Measurements from ENCODE around the gene C14orf132. TPM values are rescaled to one million over a fixed set of nuclear protein-coding genes. Genes with fewer than 3 reads are reported as not detected.

The C14orf132 gene
- total and polyA plus RNA-seq, 10 of the 15 experiments (the other 5 are each of a cell fraction or from before 2014, with no cell fraction given) = under 0.01 to 1.2 (median 0.03) TPM; not detected in 2

DNA sequence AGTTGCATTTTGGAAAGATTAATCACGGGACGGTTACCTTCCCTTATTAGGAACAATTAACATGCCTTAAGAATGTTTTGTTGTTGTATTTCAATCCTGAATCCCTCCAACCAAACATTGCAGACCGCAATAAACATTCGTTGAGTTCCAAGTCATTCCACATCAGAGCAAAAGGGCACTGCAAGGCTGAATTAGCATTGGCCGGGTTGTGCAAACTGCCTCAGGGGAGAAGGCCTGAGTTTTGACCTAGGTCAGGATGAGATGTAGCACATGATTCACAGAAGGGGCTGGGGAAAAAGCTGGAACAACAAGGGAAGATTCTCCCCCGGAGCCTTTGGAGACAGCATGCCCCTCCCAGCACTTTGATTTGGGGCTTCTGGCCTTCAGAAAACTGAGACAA is 83.3 kb downstream of the C14orf132 start (continued):
- TF ChIP-seq SMAD1 (IDR thresholded peaks at IDR 0.05; ENCODE audit: low read depth, partially characterized antibody) = no peak
- TF ChIP-seq BMI1 (IDR thresholded peaks at IDR 0.05; ENCODE audit: borderline replicate concordance) = no peak

- no peak overlapping the region for H3K27ac ChIP-seq (ENCODE audit: control insufficient read depth, insufficient read depth)
- CTCF ChIA-PET = no interaction called here
- intact Hi-C loops (cut with micrococcal nuclease; ENCODE audit: unreplicated experiment) = no loop called here
These were observed 86.4 kb downstream of the C14orf132 start for GRCh38 chr14:96125536-96125935.

DNA sequence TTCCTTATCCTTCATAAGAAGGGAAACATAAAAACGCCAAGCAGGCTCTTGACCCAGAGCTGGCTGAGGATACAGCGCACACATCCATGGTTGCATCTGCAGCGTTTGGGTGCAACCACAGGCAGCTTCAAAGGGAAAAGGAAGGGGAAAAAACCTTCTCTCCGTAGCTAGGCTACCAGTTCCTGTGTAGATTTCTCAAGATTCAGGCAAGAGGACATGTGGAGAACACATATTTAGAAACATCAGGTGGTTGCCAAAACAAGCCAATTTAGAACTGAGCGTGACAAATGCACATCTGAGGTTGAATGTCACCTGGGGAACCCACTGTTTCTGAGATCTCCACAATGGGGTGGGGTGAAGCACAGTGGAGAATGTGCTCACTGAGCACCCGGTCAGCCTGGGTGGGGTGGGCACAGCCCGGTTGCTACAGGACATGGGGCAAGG is 87.2 kb downstream of the C14orf132 start:
- CTCF ChIA-PET = interaction anchor here (1.5 kb wide), 1 partner anchor 28 kb away, joined by 3 read pairs; no protein-coding TSS in a partner anchor
- in situ Hi-C loops (cut with MboI) (no loop called here), intact Hi-C loops (cut with micrococcal nuclease; ENCODE audit: unreplicated experiment) (no loop called here)
- no peaks in the 10 kb centered on the region; the same call in 1 of the 2 replicates for H3K4me1 ChIP-seq (ENCODE audit: control insufficient read depth, insufficient read depth, low read length)
- H3K4me3 ChIP-seq = no peak overlapping the region
- no peak overlapping the region for H2AFZ ChIP-seq (ENCODE audit: control insufficient read depth, low read depth, low read length)
- FAIRE-seq = no peak
- RAD21 ChIA-PET (ENCODE audit: unreplicated experiment) = interaction anchor here (0.6 kb wide), 1 partner anchor 436 kb away, joined by 3 read pairs; no protein-coding TSS in a partner anchor
- 0% methylated on average over 7 of the region's 7 CpGs for WGBS (ENCODE audit: insufficient coverage, insufficient replicate concordance, low lambda C conversion rate, missing lambda C conversion rate)
- POLR2A ChIA-PET = no interaction called here
- SMC1A ChIA-PET (ENCODE audit: uncharacterized antibody, unreplicated experiment) = no interaction called here
- H3K9me3 ChIP-seq (replicated peaks; ENCODE audit: control insufficient read depth, insufficient read depth, low read length) = no peaks in the 10 kb centered on the region
- ATAC-seq = no peak; the same call in 2 of the 3 replicates
- DNase-seq (ENCODE audit: low read depth, low spot score) = peak; percentile 16
- no peaks in the 10 kb centered on the region for H3K27me3 ChIP-seq (replicated peaks in 1 of 2; ENCODE audit: control insufficient read depth in 2 of 2, insufficient read depth in 2 of 2, low read length in 1 of 2)
- no peak overlapping the region for H3K4me2 ChIP-seq (ENCODE audit: control insufficient read depth, insufficient read depth)
- no peak overlapping the region for H3K9ac ChIP-seq (ENCODE audit: control insufficient read depth, insufficient read depth, low read length)
- no peaks in the 10 kb centered on the region for H3K79me2 ChIP-seq (ENCODE audit: control insufficient read depth, insufficient read depth, low read length)
- BruUV-seq (replicated peaks) = no TSS peak
- no peaks in the 10 kb centered on the region for H4K20me1 ChIP-seq (ENCODE audit: control insufficient read depth, insufficient read depth)
- H3K36me3 ChIP-seq (ENCODE audit: control insufficient read depth in 2 of 2, insufficient read depth in 2 of 2, low read length in 1 of 2) = no peaks in the 10 kb centered on the region
- no peak overlapping the region for H3K27ac ChIP-seq (ENCODE audit: control insufficient read depth, insufficient read depth)
- TF ChIP-seq RFX5 (IDR thresholded peaks at IDR 0.05; ENCODE audit: low read depth, low read length) = no peak
- peak; percentile 53 to 65; a peak in 1 of 4 replicates for TF ChIP-seq EP300 (IDR thresholded peaks at IDR 0.05; ENCODE audit: borderline replicate concordance in 1 of 2, control insufficient read depth in 1 of 2, low read depth in 2 of 2, low read length in 2 of 2)
- TF ChIP-seq NR2C2 (IDR thresholded peaks at IDR 0.05; ENCODE audit: borderline replicate concordance, control insufficient read depth, insufficient read length, low read depth) = no peak
- TF ChIP-seq SUPT20H (IDR thresholded peaks at IDR 0.05; ENCODE audit: borderline replicate concordance, control insufficient read depth, low read depth, low read length) = no peak
- TF ChIP-seq PKNOX1 (IDR thresholded peaks at IDR 0.05) = peak; percentile 11; the same call in 1 of the 2 replicates
- peak; percentile 17; the same call in 1 of the 2 replicates for TF ChIP-seq TBL1XR1 (IDR thresholded peaks at IDR 0.05; ENCODE audit: low read depth, low read length)
- peak; percentile 55; the same call in 1 of the 2 replicates for TF ChIP-seq IKZF1 (conservative IDR thresholded peaks at IDR 0.05)
- TF ChIP-seq EED (IDR thresholded peaks at IDR 0.05; ENCODE audit: low read depth) = no peak
- TF ChIP-seq ZSCAN29 (IDR thresholded peaks at IDR 0.05) = no peak
- TF ChIP-seq ZNF217 (IDR thresholded peaks at IDR 0.05) = no peak
- no peak for TF ChIP-seq HDGF (IDR thresholded peaks at IDR 0.05)
- TF ChIP-seq GABPA (IDR thresholded peaks at IDR 0.05; ENCODE audit: low read depth) = no peak
- peak; percentile 34 for TF ChIP-seq RUNX3 (IDR thresholded peaks at IDR 0.05; ENCODE audit: low read length)
- 0 out of 2 replicates have a peak, but pooled peaks have one; percentile 47 for TF ChIP-seq FOXM1 (IDR thresholded peaks at IDR 0.05; ENCODE audit: low read depth, low read length)
- TF ChIP-seq POU2F2 (IDR thresholded peaks at IDR 0.05; ENCODE audit: borderline replicate concordance, low read depth, low read length) = no peak

More at GRCh38 chr14:96125536-96125935, 86.4 kb downstream of the C14orf132 start:
- Histone ChIP-seq H3K4me1 (ENCODE audit: control insufficient read depth, insufficient read depth, low read length) (no peaks in the 10 kb centered on the region; the same call in 1 of the 2 replicates), H3K27me3 (replicated peaks in 1 of 2; ENCODE audit: control insufficient read depth in 2 of 2, insufficient read depth in 2 of 2, low read length in 1 of 2) (no peaks in the 10 kb centered on the region), H2AFZ (ENCODE audit: control insufficient read depth, low read depth, low read length) (no peak overlapping the region), H3K36me3 (ENCODE audit: control insufficient read depth in 2 of 2, insufficient read depth in 2 of 2, low read length in 1 of 2) (no peaks in the 10 kb centered on the region), H3K79me2 (ENCODE audit: control insufficient read depth, insufficient read depth, low read length) (no peaks in the 10 kb centered on the region), H3K4me2 (ENCODE audit: control insufficient read depth, insufficient read depth) (no peak overlapping the region), H4K20me1 (ENCODE audit: control insufficient read depth, insufficient read depth) (no peaks in the 10 kb centered on the region), H3K4me3 (no peak overlapping the region), H3K9me3 (replicated peaks; ENCODE audit: control insufficient read depth, insufficient read depth, low read length) (no peaks in the 10 kb centered on the region), H3K9ac (ENCODE audit: control insufficient read depth, insufficient read depth, low read length) (no peak overlapping the region)
- ChIA-PET POLR2A (no interaction called here), SMC1A (ENCODE audit: uncharacterized antibody, unreplicated experiment) (no interaction called here), RAD21 (ENCODE audit: unreplicated experiment) (no interaction called here)
- WGBS (ENCODE audit: insufficient coverage, insufficient replicate concordance, low lambda C conversion rate, missing lambda C conversion rate) = 63% methylated on average over 3 of the region's 3 CpGs
- in situ Hi-C loops (cut with MboI) = no loop called here
- no peak for TF ChIP-seq ZBED1 (IDR thresholded peaks at IDR 0.05; ENCODE audit: borderline replicate concordance)
- ATAC-seq (no peak), FAIRE-seq (no peak), DNase-seq (ENCODE audit: low read depth, low spot score) (no peak)
- no TSS peak for BruUV-seq (replicated peaks)
